HG03095 (cell line): Measurements from ENCODE around the gene ERAS.
"Not testable (repeated sequence)": the region's sequence is repeated elsewhere in the genome, so short reads cannot be mapped to it uniquely, and the experiment has no call there.

ENCODE experiments used
- ATAC-seq: cut with Tn5 transposase; IDR thresholded peaks from one replicate; pipeline ENCODE4 v1.9.1; 2021; ENCODE audit warnings: moderate library complexity; ENCODE audit not compliant: unreplicated experiment

Gene ERAS

DNA sequence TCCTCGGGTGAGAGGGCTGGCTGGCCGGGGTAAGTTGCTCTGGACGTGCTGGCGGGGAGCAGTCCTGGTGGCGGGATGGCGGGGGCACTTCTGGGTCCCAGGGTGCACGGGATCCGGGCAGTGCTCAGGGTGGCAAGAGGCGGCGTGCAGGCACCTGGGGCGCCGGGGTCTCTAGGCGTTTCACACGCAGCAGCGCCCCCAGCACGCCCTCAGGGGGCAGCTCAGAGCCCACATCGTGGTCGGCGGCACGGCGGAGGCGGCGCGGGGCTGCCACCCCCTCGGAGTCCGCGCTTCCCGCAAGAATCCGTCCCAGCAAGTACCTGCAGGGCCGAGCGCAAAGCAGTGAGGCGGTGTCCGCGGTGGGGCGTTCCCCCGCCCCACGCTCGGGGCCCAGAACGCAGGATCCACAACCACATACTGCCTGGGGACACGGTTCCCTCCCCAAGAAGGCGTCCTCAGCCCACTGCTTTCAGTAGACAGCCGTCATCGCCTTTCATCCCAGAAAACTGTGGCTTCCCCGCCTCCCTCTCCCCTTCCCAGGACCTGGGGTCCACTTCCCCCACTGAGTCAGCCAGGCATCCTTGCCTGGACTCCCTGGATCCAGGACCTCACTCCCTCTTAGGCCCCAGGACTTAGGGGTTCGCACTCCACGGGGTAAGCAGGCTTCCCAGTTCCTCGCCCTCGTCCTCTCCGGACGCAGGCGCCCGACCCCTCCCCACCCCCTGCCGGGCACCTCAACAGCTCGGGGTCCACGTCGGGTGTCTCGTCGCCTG, 5.0 kb downstream of the ERAS start:
- no peak for ATAC-seq

DNA sequence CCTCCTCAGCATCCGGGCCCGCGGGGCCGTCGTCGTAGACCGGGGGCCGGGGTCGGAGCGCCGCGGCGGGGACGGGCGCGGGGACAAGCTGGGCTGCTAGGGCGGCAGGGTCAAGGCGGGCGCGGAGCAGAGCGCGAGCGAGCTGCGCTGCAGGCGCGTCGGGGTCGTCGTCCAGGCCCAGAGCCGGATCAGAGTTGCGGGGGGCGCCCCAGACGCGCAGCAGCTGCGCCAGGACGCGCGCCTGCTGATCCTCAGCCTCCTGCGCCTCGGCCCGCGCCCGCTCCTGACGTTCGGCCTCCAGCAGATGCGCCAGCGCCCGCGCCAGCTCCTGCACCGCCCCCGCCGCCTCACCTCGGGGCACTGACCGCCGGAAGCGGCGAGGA, 5.6 kb downstream of the ERAS start:
- no peak for ATAC-seq

DNA sequence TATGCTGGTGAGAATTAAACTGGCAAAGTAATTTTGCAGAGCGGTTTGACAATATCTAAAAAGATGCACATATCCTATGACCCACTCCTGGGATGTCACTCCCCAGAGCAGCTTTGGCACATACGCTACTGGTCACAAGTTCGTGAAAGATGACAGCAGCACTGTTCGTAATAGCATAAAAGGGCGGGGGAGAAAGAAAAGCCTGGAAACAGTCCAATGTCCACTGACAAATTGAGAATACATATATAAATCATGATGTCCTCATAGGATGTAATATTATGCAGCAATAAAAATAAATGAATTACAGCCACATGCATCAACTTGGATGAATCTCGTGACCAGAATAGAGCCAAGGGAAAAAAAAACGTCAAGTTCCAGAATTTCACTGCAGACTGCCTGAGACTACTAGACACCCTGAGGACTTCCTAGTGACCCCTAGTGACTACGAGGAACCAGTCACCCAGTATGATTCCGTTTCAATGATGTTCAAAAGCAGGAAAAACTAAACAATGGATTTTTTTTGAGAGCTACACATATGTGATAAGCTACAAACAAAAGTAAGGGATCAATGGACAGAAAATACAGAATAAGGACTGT, 7.3 kb downstream of the ERAS start:
- ATAC-seq, result no peak

DNA sequence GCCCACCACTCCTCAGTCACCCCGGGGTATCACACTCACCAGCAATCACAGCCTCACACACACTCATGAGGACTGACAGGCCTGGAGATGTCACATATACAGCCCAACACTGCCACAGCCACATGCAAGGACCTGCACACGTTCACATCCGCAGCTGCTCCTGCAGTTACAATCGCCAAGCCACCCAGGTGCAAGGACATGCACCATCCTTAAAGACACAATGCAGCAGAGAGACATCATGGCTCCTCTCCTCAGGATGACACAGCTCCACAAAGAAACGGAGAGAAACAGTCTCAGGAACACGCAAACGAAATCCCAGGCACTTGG, 8.0 kb downstream of the ERAS start:
- no peak for ATAC-seq

DNA sequence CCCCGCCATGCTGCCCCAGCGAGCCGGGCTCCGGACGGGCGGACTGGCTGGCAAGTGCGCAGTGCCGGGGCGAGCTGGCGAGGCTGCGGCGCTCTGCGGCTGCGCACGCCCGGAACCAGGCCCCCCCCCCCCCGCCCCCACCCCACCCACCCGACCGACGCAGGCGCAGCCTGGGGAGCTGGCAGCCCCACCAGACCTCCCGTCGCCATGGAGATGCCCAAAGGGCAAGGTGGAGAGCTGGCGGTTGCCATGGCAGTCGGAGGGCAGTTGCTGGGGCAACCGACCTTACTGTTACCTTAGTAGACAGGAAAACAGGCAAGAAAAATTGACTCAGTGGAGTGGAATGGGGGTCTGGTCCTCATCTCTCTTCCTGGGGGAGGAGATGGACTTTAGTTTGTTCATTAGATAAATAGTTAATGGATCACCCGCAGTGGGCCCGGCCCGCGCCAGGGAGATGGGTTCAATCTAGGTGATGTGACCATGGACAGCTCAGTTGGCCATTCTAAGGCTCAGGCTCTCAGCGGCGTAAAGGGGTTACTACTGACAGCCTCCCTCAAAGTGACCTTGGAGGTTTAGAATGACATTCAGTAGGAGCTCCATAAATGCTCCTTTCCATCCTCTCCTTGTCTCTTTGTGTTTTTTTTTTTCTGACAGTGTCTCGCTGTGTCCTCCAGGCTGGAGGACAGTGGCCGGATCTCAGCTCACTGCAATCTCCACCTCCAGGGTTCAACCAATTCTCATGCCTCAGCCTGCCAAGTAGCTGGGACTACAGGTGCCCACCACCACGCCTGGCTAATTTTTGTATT, 9.4 kb downstream of the ERAS start, which contains the start of gene PCSK1N:
PCSK1N (minus strand) TSS at position 87 of the 806 bp plus-strand sequence; CDS start at position 9, 78 bp downstream.
- ATAC-seq, result no peak

DNA sequence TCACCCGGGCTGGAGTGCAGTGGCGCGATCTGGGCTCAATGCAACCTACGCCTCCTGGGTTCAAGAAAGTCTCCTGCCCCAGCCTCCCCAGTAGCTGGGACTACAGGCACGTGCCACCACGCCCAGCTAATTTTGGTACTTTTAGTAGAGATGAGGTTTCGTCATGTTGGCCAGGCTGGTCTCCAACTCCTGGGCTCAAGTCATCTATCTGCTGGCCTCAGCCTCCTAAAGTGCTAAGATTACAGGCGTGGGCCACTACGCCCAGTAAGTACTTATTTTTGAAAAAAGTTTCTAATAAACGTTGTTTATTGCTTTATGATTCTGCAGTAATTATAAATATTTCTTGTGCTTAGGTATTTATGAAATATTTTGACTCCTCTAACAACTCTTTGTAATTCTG, 13.4 kb downstream of the ERAS start:
- ATAC-seq, result no peak

DNA sequence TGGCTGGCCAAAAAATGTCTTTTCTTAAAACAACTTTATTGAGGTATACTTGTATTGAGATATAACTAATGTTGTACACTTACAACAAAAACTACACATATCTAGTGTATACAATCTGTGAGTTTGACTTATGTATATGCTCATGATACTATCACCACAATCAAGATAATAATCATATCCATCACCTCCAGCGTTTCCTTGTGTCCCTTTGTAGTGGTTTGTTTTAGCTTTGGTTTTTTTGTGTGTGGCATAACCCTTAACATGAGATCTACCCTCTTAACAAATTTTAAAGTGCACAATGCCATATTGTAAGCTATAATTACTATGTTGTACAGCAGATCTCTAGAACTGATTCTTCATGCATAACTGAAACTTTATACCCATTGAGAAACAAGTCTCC, 22.5 kb downstream of the ERAS start:
- no peak for ATAC-seq

DNA sequence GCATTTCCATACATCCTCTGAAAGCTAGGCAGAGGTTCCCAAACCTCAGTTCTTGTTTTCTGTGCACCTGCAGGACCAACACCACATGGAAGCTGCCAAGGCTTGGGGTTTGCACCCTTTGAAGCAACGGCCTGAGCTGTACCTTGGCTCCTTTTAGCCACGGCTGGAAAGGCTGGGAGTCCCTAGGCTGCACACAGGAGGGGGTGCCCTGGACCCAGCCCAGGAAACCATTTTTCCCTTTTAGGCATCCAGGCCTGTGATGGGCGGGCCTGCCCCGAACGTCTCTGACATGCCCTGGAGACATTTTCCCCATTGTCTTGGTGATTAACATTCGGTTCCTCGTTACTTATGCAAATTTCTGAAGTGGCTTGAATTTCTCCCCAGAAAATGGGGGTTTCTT, 26.5 kb downstream of the ERAS start:
- ATAC-seq, result no peak

DNA sequence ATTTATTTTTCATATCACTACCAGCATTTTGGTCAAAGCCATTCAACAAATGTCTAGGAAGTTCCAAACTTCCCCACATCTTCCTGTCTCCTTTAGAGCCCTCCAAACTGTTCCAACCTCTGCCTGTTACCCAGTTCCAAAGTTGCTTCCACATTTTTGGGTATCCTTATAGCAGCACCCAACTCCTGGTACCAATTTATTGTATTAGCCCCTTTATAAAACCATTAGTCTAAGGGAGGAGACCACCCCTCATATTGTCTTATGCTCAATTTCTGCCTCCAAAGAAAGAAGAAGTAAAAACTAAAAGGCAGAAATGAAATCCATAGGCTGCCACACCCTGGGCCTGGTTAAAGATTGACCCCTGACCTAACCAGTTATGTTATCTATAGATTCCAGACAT, 27.2 kb downstream of the ERAS start:
- not testable (repeated sequence) for ATAC-seq

DNA sequence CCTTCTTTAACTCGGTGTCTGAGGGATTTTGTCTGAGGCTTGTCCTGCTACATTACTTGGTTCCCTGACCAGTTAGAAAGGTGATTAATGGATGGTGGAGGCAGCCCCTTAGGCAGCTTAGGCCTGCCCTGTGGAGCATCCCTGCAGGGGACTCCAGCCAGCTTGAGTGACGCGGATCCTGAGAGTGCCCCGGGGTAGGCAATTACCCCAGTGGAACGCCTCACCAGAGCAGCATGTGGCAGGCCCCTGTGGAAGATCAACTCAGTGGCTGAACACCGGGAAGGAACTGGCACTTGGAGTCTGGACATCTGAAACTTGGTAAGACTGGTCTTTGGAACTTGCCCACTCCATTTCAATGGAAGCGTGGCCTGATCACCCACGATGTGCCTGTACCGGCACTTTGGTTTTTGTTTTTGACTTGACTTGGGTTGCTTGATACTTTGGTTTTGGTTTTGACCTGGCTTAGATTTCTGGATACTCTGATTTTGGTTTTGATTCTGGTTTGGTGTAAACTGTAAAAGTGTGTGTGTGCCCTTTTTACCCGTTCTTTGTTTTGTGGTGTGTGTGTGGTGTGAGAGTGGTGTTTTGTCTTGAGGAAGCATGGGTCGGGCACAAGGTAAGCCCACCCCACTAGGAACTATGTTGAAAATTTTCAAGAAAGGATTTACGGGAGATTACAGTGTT, 27.9 kb downstream of the ERAS start:
- not testable (repeated sequence) for ATAC-seq

DNA sequence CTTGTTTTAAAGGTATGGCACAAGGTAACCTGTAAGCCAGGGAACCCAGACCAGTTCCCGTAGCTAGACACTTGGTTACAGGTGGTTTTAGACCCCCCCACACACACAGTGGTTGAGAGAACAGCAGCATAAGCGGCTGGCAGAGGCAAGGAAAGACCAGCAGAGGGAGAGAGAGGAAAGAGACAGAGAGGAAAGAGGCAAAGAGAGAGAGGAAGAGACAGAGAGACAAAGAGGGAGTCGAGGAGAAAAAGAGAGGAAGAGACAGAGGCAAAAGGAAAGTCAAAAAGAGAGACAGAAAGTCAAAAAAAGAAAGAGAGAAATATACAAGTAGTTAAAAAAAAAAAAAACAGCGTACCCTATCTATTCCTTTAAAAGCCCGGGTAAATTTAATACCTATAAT, 28.6 kb downstream of the ERAS start:
- no peak for ATAC-seq

DNA sequence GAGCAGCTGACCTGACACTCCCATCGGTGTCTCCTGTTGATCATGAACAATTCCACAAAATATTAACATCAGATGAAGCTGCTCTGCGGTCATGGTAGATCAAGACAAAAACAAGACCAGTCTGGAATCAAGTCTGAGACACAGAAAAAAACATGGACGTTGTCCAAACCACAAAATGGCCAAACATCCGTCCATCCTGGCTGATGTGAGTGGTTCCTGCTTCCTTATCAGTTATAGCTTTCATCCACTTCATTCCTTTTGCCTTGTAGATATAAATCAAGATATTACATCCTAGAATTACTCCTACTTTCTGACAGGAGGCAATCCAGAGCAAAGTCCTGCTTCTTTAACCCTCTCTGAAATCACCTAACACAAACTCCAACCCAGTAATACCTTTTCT, 37.9 kb downstream of the ERAS start:
- ATAC-seq, result no peak

DNA sequence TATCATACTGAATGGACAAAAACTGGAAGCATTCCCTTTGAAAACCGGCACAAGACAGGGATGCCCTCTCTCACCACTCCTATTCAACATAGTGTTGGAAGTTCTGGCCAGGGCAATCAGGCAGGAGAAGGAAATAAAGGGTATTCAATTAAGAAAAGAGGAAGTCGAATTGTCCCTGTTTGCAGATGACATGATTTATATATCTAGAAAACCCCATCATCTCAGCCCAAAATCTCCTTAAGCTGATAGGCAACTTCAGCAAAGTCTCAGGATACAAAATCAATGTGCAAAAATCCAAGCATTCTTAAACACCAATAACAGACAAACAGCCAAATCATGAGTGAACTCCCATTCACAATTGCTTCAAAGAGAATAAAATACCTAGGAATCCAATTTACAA, 45.7 kb downstream of the ERAS start:
- not testable (repeated sequence) for ATAC-seq

DNA sequence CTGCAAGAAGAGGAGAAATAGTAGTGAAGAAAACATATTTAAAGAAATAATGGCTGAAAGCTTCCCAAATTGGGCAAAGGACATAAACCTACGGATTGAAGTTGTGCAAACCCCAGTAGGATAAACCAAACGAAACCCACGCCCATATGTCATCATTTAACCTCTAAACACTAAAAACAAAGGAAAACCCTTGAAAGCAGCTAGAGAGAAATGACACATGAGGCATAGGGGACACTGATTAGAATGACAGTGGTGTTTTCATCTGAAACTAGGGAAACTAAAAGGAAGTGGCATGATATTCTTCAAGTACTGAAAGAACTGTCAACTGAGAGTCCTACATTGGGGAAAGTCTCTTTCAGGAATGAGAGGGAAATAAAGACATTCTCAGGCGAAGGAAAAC, 50.6 kb downstream of the ERAS start:
- ATAC-seq, result not testable (repeated sequence)
